Mammary epithelial cell (primary cell): Measurements from ENCODE around the gene NLGN4X.

ENCODE experiments used
- CTCF ChIP-seq, 2 donors: IDR thresholded peaks in 1 of 2; conservative IDR thresholded peaks in 1 of 2; 2 replicates each; pipeline ENCODE4 v1.5.1; 2011 to 2012; ENCODE audit warnings: inconsistent platforms in 2 of 2, low read length in 2 of 2, mild to moderate bottlenecking in 2 of 2, control low read depth in 1 of 2, low read depth in 1 of 2; ENCODE audit not compliant: insufficient read depth in 1 of 2; ENCODE audit errors: extremely low read depth in 1 of 2
- EZH2 ChIP-seq: IDR thresholded peaks from 2 replicates; pipeline ENCODE4 v1.6.1; 2012; ENCODE audit warnings: low read length, inconsistent platforms, borderline replicate concordance

GRCh38 chrX:6041630-6042029 lies 187.0 kb downstream of the NLGN4X start:
- TF ChIP-seq CTCF (conservative IDR thresholded peaks at IDR 0.05 in 1 of 2, IDR thresholded peaks at IDR 0.05 in 1 of 2; ENCODE audit: extremely low read depth in 1 of 2, insufficient read depth in 1 of 2, low read depth in 1 of 2, low read length in 2 of 2) (no peak), EZH2 (no peak)
